Stimulated activated CD4-positive, alpha-beta T cell treated with anti-CD3 and anti-CD28 coated beads, Interleukin-1b, Interleukin-23, amount 100 ng/mL, for 24 hours (primary cell): Measurements from ENCODE around the gene MAP7D1.
"Not testable (repeated sequence)": the region's sequence is repeated elsewhere in the genome, so short reads cannot be mapped to it uniquely, and the experiment has no call there.

Source experiments
- DNase-seq, 4 experiments: peaks; one replicate each; pipeline ENCODE4 v3.0.0-alpha.2; 2020; ENCODE audit warnings: low read depth in 4 of 4, low spot score in 1 of 4

MAP7D1 gene

DNA sequence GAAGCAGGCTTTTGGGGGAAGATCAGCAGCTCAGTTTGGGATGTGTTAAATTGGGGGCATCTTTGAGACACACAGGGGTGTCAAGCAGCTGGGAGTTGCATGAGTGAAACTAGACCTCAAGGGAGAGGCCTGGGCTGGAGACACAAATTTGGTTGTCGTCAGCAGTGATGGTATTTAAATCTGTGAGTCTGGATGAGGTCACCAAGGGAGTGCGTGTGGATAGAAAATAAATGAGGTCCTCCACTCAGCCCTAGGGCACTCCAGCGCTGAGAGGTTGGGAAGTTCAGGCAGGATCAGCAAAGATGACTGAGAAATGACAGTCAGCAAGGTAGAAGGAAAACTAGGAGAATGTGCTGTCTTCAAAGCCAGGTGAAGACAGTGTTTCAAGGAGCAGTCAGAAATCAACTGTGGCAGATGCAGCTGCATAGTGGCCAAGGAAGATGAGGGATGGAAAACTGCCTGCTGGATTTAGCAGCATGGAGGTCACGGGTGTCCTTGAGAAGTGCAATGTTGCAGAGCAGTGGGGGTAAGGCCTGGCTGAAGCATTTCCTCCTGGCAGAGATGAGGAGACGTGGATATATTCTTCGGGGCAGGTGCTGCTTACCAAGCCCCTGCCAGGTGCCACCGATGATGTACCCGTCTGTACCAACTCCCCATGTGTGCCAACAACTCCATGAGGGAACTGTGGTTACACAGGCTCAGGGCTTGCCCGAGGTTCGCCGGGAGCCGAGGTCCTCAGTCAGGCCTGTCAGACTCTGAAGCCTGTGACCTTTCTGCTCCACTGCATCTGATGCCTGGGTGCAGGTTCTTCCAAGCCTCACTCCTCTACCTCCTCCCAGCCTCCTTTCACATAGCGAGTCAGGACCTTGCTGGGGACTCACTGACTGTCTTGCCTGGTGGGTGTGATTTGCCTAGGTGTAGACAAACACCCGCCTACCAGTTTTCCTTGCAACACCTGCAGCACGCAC lies 11.3 kb downstream of the MAP7D1 start:
- no peak for DNase-seq

- no peak for DNase-seq
Observed at GRCh38 chr1:36168514-36168913, 12.6 kb downstream of the MAP7D1 start.

- no peak for DNase-seq
Observed at GRCh38 chr1:36170643-36171412, 14.9 kb downstream of the MAP7D1 start.

- DNase-seq = no peak
Observed at GRCh38 chr1:36172017-36172747, 16.2 kb downstream of the MAP7D1 start.

DNA sequence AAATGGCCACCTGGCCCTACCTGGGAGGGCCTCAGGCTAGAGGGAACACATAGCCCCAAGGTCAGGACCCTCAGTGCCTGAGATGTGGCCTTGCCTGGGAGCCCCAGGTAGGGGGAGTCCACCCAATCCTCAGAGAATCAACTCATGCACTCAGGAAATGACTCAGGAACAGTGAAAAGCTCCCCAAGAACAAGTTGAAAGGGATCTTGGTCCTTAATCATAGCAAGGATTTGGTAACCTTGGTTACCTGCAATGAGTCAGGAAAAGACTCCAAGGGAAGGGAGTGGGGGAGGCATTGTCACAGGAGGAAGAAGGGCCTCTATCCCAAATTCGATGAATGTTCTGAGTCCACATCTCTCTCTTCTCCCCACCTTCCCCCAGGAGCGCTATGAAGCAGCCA lies 17.0 kb downstream of the MAP7D1 start:
- no peak for DNase-seq

- DNase-seq = no peak
Observed at GRCh38 chr1:36174713-36175112, 18.8 kb downstream of the MAP7D1 start.

DNA sequence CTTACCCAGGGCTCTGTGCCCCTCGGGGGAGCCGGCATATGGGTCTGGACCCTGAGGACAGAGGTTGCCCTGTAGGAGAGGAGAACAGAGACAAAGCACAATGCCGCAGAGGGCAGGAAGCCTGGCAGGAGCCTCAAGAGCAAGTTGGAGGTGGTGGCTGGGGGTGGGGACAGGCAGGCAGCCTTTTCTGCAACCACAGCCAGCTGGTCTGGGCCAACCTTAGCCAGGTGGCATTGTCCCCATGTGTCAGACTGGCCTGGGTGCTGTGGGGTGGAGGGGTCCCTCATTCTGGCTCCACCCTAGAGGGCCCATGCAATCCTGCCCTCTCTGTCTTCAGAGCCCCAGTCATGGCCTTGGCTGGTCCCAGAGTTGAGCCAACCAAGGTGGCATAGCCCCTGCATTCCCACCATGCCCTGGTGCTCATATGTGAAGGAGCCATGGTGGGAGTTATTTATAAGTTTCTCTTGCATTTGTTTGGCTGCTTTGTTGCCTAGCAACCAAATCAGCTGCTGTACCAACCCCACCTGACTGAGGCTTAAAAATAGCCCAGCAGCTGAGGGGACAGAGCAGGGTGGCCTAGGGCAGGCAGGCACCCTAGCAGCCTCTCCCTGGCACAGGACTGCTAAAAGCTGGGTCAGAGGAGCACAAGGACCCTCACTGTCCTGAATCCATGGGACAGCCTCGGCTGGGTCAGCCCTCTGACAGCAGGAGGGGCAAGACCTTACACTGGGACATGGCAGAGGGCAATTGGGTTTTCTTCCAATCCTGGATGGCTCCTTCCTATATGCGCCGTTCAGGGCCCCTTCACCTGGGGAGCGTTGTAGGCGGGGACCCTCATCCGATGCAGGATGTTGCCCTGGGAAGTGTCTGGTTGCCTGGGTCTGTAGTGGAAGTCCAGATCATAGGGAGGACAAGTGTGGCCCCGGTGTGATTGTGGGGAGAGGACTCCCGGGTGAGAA lies 19.5 kb downstream of the MAP7D1 start:
- no peak for DNase-seq

- DNase-seq = no peak
Observed at GRCh38 chr1:36176106-36176949, 20.4 kb downstream of the MAP7D1 start.

DNA sequence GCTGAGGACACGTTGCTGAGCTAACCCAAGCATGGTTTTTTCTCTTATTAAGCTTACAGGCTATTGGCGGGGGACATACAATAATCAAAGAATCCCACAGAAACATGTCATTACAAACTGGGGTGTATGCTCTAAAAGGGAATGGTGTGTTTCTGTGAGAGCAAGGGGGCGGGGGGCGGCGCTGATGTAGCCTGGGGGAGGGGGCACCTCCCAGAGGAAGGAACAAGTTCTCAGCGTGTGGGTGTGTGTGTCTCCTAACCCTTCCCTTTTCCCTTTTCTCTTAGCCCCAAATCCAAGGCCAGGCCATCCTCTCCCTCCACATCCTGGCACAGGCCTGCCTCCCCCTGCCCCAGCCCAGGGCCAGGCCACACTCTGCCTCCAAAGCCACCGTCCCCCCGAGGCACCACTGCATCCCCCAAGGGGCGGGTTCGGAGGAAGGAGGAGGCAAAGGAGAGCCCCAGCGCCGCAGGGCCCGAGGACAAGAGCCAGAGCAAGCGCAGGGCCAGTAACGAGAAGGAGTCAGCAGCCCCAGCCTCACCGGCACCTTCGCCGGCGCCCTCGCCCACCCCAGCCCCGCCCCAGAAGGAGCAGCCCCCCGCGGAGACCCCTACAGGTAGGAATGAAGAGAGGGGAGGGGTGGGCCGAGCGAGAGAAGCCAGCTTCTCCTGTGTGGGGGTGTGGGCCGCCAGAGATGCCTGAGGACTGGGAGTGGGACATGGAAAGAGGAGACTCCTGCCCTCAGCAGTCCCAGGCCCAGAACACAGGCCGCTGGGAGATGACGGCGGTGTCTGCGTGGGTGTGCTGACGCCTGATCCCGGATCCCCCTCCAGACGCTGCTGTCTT lies 21.9 kb downstream of the MAP7D1 start:
- DNase-seq = no peak

- no peak for DNase-seq
Observed at GRCh38 chr1:36178471-36179219, 22.7 kb downstream of the MAP7D1 start.

DNA sequence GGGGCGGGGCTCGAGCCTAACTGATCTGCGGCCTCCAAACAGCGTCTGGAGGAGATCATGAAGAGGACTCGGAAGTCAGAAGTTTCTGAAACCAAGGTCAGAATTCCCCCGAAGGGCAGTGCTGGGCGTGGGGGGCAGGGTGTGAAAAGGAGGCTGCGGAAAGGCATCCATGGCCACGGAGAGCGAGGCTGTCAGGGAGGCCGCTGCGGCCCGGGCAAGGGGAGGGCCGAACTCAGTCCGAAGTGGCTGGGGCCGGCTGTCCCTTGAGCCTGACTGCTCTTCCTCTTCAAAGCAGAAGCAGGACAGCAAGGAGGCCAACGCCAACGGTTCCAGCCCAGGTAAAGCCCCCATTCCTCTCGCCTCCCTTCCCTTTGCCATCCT lies 23.2 kb downstream of the MAP7D1 start:
- DNase-seq = no peak

DNA sequence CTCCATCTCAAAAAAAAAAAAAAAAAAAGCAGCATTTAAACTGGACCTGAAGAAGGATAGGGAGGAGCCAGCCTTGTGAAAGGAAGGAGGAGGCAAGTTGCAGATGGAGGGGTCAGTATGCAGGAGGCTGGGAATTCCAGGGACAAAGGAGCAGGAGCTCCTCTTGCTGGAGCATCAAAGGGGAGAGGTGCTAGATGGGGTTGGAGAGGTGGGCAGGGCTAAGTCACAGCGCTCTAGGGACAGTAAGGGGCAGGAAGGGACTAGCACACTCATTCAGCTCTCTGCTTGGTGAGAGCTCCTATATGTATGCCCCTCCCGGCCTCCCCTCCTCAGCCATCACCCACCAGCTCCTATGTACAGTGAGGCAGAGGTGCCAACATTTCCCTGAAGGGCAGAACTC lies 26.8 kb downstream of the MAP7D1 start:
- DNase-seq = no peak

- DNase-seq = no peak
Observed at GRCh38 chr1:36183309-36183856, 27.4 kb downstream of the MAP7D1 start.

DNA sequence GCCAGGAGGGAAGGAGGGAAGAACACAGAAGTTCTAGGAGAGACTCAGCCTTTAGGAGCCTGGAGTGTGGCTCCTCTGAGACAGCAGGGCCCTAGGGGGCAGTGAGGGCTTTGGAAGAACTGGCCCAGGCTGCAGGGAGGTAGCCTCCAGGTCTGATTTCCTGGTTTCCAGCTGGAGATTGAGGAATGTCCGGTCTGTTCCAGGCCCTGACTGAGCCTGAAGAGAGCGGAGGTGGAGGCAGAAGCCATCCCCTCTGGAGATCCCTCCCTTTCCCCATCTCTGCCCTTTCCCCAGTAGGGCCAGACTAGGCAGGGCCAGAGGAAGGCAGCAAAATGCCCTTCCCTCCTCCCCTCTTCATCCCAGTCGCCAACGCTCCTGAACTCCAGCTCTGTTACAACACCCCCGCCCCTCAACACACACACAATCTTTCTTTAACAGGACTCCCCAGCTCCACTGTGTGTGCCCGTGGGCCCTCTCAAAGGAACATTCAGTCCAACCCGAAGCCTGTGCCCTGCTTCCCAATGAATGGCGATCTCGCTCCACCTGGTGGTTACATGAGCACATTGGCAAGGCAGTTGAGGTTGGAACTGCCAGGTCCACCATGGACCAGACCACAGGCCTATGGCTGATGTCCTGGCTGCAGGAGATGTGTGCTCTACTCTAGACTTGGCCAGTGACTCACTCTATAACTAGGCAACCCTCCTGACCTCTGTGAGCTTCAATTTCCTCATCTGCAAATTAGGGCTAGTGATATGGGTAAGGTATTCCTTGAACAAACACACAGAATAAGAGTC lies 32.0 kb downstream of the MAP7D1 start:
- peak; percentile 33 to 64 (median 52) for DNase-seq

DNA sequence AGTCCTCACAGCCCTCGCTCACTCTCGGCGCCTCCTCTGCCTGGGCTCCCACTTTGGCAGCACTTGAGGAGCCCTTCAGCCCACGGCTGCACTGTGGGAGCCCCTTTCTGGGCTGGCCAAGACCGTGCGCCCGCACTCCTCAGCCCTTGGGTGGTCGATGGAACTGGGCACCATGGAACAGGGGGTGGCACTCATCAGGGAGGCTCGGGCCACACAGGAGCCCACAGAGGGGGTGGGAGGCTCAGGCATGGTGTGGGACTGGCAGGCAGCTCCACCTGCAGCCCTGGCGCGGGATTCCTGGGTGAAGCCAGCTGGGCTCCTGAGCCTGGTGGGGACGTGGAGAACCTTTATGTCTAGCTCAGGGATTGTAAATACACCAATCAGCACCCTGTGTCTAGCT lies 40.8 kb downstream of the MAP7D1 start:
- not testable (repeated sequence) for DNase-seq

- DNase-seq = no peak
Observed at GRCh38 chr1:36198641-36199040, 42.7 kb downstream of the MAP7D1 start.
